Lower leg skin (tissue), 4 donors: Measurements from ENCODE around the gene SLCO1C1. TPM values are rescaled to one million over a fixed set of nuclear protein-coding genes. Genes with fewer than 3 reads are reported as not detected.

Experiments used
- DNase-seq, 2 donors: peaks; one replicate each; pipeline ENCODE4 v3.0.0-alpha.2; 2019; ENCODE audit warnings: low spot score in 2 of 2
- H3K4me3 ChIP-seq: fragments of 200-600 bp; sonication (generic); 2 replicates; pipeline ENCODE4 v1.5.1; 2017; ENCODE audit warnings: mild to moderate bottlenecking, low read depth; ENCODE audit not compliant: poor library complexity, severe bottlenecking
- CTCF ChIP-seq, 3 donors: fragments of 450-650 bp; IDR thresholded peaks; one replicate each; pipeline ENCODE4 v1.5.1; 2016; ENCODE audit warnings: antibody characterized with exemption in 3 of 3, mild to moderate bottlenecking in 3 of 3, moderate library complexity in 2 of 3
- POLR2A ChIP-seq, 2 donors: fragments of 450-650 bp; IDR thresholded peaks; one replicate each; pipeline ENCODE4 v1.6.1; 2016 to 2017; ENCODE audit warnings: antibody characterized with exemption in 2 of 2, mild to moderate bottlenecking in 1 of 2, moderate library complexity in 1 of 2
- WGBS, 2 donors: methylation state at CpG; one replicate each; pipeline ENCODE4 v1.1.5; 2018; 5-methylcytosine and 5-hydroxymethylcytosine counted together
- intact Hi-C: fragments of 100-400 bp; cut with DNase I; formaldehyde crosslinking; loops from one replicate; pipeline ENCODE4 v1.15.0; 2023; ENCODE audit warnings: low total_unique reads
- total RNA-seq, 4 donors: library from RNA; depleted of rRNA; stranded (reverse); fragments of >200 nt; gene quantifications; one replicate each; pipeline ENCODE4 v1.1.0, GENCODE V29; 2016

The SLCO1C1 gene
- not detected for total RNA-seq

- H3K4me3 ChIP-seq, result no peak within 1 kb of the TSS
- DNase-seq, result no peak
- intact Hi-C loops, result no loop called here
- no peak for TF ChIP-seq CTCF (IDR thresholded peaks at IDR 0.05)
- no peak for TF ChIP-seq POLR2A (IDR thresholded peaks at IDR 0.05)
- WGBS, 2 donors, result 47 to 49% methylated on average over 6 of the region's 6 CpGs
Observed at GRCh38 chr12:20695232-20695631, at the start of gene SLCO1C1. TSS of gene SLCO1C1 (plus strand) at chr12:20695332. CDS start at chr12:20699577, 4,245 bp downstream.

- intact Hi-C loops, result no loop called here
- no peak for DNase-seq
- 53 to 61% methylated on average over 3 of the region's 3 CpGs for WGBS, 2 donors
- TF ChIP-seq POLR2A (IDR thresholded peaks at IDR 0.05) (no peak), CTCF (IDR thresholded peaks at IDR 0.05) (no peak)
- no peak overlapping the region for H3K4me3 ChIP-seq
Observed at GRCh38 chr12:20646239-20646827, 48.8 kb upstream of the SLCO1C1 start.

- WGBS, 2 donors, result 85 to 92% methylated on average over 2 of the region's 2 CpGs
- TF ChIP-seq CTCF (IDR thresholded peaks at IDR 0.05) (no peak), POLR2A (IDR thresholded peaks at IDR 0.05) (no peak)
- intact Hi-C loops, result no loop called here
- no peak overlapping the region for H3K4me3 ChIP-seq
- no peak for DNase-seq
Observed at GRCh38 chr12:20653871-20654270, 41.3 kb upstream of the SLCO1C1 start.

GRCh38 chr12:20656600-20656999, 38.5 kb upstream of the SLCO1C1 start:
- WGBS, 2 donors, result 48 to 50% methylated on average over 1 of the region's 1 CpG
- TF ChIP-seq POLR2A (IDR thresholded peaks at IDR 0.05) (no peak), CTCF (IDR thresholded peaks at IDR 0.05) (no peak)
- H3K4me3 ChIP-seq, result no peak overlapping the region
- intact Hi-C loops, result no loop called here
- DNase-seq, result no peak

- 71 to 72% methylated on average over 2 of the region's 2 CpGs for WGBS, 2 donors
- intact Hi-C loops, result no loop called here
- TF ChIP-seq POLR2A (IDR thresholded peaks at IDR 0.05) (no peak), CTCF (IDR thresholded peaks at IDR 0.05) (no peak)
- H3K4me3 ChIP-seq, result no peak overlapping the region
- DNase-seq, result no peak
Observed at GRCh38 chr12:20657496-20657895, 37.6 kb upstream of the SLCO1C1 start.

GRCh38 chr12:20681334-20681733, 13.8 kb upstream of the SLCO1C1 start:
- TF ChIP-seq POLR2A (IDR thresholded peaks at IDR 0.05) (no peak), CTCF (IDR thresholded peaks at IDR 0.05) (no peak)
- intact Hi-C loops, result no loop called here
- 87 to 94% methylated on average over 4 of the region's 4 CpGs for WGBS, 2 donors
- no peak overlapping the region for H3K4me3 ChIP-seq
- no peak for DNase-seq
